DND-41 (cell line): ENCODE data around the gene DCBLD2.

Experiments used
- CTCF ChIP-seq: IDR thresholded peaks from 2 replicates; pipeline ENCODE4 v1.5.1; 2012; ENCODE audit warnings: borderline replicate concordance, low read length, moderate library complexity, mild to moderate bottlenecking; ENCODE audit not compliant: poor library complexity, severe bottlenecking; ENCODE audit errors: extremely low read depth
- EZH2 ChIP-seq: IDR thresholded peaks from 3 replicates; pipeline ENCODE4 v1.6.1; 2012; ENCODE audit warnings: borderline replicate concordance, low read depth, mild to moderate bottlenecking, moderate library complexity, low read length, inconsistent platforms; ENCODE audit not compliant: severe bottlenecking

GRCh38 chr3:98918586-98918985, 17.1 kb upstream of the DCBLD2 start:
- TF ChIP-seq CTCF: no peak
- TF ChIP-seq EZH2: no peak
